OCI-LY1 (cell line): ENCODE measurements around the gene ZNF655.

Experiments
- H2AFZ ChIP-seq: fragments of 200-600 bp; sonication (generic), shearing (Covaris generic); 2 replicates; pipeline ENCODE4 v1.6.0; 2014; ENCODE audit warnings: antibody characterized with exemption, mild to moderate bottlenecking, low read length
- H3F3A ChIP-seq: fragments of 200-600 bp; sonication (generic), shearing (Covaris generic); 2 replicates; pipeline ENCODE4 v1.6.0; 2014; ENCODE audit warnings: mild to moderate bottlenecking, antibody characterized with exemption, low read length, moderate library complexity; ENCODE audit not compliant: insufficient read depth
- H3K27ac ChIP-seq: fragments of 200-600 bp; sonication (generic); 2 replicates; pipeline ENCODE4 v1.5.1; 2014; ENCODE audit warnings: low read length, mixed run types, mild to moderate bottlenecking, low read depth; ENCODE audit not compliant: poor library complexity, severe bottlenecking
- H3K27me3 ChIP-seq: fragments of 200-600 bp; sonication (generic); 2 replicates; pipeline ENCODE4 v1.6.0; 2014; ENCODE audit warnings: antibody characterized with exemption, mild to moderate bottlenecking, low read length, moderate library complexity; ENCODE audit not compliant: insufficient read depth
- H3K36me3 ChIP-seq: fragments of 200-600 bp; sonication (generic); 2 replicates; pipeline ENCODE4 v1.6.1; 2014; ENCODE audit warnings: mild to moderate bottlenecking, antibody characterized with exemption, low read length, moderate library complexity, mixed read lengths; ENCODE audit not compliant: insufficient read depth
- H3K4me1 ChIP-seq: fragments of 200-600 bp; sonication (generic); 2 replicates; pipeline ENCODE4 v1.5.1; 2014; ENCODE audit warnings: mild to moderate bottlenecking, low read length, moderate library complexity; ENCODE audit not compliant: insufficient read depth, severe bottlenecking
- H3K4me2 ChIP-seq: fragments of 200-600 bp; sonication (generic), shearing (Covaris generic); 2 replicates; pipeline ENCODE4 v1.6.1; 2014; ENCODE audit warnings: low read length
- H3K4me3 ChIP-seq: fragments of 200-600 bp; sonication (generic); 2 replicates; pipeline ENCODE4 v1.5.1; 2014; ENCODE audit warnings: low read length, low read depth, mild to moderate bottlenecking, mixed read lengths; ENCODE audit not compliant: poor library complexity, severe bottlenecking
- H3K79me2 ChIP-seq: fragments of 200-600 bp; shearing (Covaris generic); 2 replicates; pipeline ENCODE4 v1.6.1; 2016; ENCODE audit warnings: mixed run types, low read length, mixed read lengths; ENCODE audit not compliant: insufficient read depth
- H3K9ac ChIP-seq: fragments of 200-600 bp; sonication (generic), shearing (Covaris generic); 2 replicates; pipeline ENCODE4 v1.6.1; 2014; ENCODE audit warnings: mild to moderate bottlenecking, low read length, mixed read lengths
- H3K9me2 ChIP-seq: fragments of 200-600 bp; sonication (generic), shearing (Covaris generic); 2 replicates; pipeline ENCODE4 v1.6.1; 2014; ENCODE audit warnings: low read depth, mild to moderate bottlenecking, low read length, mixed read lengths
- H3K9me3 ChIP-seq: fragments of 200-600 bp; shearing (Covaris generic); 2 replicates; pipeline ENCODE4 v1.6.1; 2014; ENCODE audit warnings: low read length, mixed read lengths
- H4K20me1 ChIP-seq: fragments of 200-600 bp; sonication (generic), shearing (Covaris generic); 2 replicates; pipeline ENCODE4 v1.6.0; 2016; ENCODE audit warnings: mild to moderate bottlenecking, low read length; ENCODE audit not compliant: insufficient read depth
- EZH2 ChIP-seq: fragments of 200-600 bp; sonication (generic), shearing (Covaris generic); IDR thresholded peaks from 2 replicates; pipeline ENCODE4 v1.8.0; 2017; ENCODE audit warnings: borderline replicate concordance, mixed run types, mild to moderate bottlenecking, antibody characterized with exemption, low read length, moderate library complexity, mixed read lengths
- TF ChIP-seq, protein P1 (sequence below): fragments of 200-600 bp; sonication (generic), shearing (Covaris generic); IDR thresholded peaks from 2 replicates; pipeline ENCODE4 v1.5.1; 2017; ENCODE audit warnings: mild to moderate bottlenecking, antibody characterized with exemption, low read length, moderate library complexity, mixed read lengths

ZNF655 gene, protein sequence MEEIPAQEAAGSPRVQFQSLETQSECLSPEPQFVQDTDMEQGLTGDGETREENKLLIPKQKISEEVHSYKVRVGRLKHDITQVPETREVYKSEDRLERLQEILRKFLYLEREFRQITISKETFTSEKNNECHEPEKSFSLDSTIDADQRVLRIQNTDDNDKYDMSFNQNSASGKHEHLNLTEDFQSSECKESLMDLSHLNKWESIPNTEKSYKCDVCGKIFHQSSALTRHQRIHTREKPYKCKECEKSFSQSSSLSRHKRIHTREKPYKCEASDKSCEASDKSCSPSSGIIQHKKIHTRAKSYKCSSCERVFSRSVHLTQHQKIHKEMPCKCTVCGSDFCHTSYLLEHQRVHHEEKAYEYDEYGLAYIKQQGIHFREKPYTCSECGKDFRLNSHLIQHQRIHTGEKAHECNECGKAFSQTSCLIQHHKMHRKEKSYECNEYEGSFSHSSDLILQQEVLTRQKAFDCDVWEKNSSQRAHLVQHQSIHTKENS

DNA sequence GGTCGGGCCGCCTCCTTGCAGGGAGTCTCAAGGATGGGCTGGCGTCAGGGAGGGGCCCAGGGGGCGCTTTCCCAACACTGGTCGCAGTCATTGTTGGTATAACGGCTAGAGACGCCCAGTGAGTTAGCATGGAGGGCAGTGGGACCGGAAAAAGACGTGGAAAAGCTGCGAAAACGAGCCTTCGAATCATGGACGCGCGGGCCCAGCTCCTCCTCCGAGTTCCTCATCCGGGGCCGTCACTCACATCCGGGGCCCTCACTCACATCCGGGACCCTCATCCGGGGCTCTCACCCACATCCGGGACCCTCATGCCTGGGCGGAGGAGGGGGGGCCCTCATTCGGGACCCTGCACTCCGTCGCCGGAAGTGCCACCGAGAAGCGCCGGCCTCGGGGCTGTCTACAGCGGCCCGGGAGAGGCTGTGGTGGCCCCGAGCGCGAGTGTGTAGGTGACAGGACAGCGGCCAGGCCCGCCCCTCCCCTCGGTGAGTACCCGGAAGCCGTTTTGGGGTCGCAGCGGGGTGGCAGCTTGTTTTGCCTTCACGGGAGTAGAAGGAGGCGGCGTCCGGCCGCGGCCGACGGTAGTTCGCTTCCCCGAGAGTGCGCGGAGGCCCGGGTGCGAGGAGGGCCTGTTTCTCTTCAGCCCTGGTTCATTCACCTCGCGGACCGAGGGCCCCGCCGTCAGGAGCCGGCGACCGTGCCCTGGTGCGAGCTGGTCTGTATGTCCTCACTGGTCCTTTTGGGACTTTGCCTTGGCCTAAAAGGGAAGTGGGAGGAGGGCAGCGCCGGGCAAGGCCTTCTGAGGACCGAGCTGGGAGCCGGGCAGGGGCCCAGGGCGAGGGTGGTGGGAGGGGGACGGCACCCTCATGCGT is at the start of gene ZNF655:
Gene ZNF655, plus strand, starts transcription at position 337 of the 869 bp plus-strand sequence. CDS start 1,918 bp downstream, outside the sequence.
- H3K79me2 ChIP-seq: peaks cover 39% of the 10 kb centered on the region
- H3F3A ChIP-seq: no peaks in the 10 kb centered on the region
- no peaks in the 10 kb centered on the region for H4K20me1 ChIP-seq
- H3K27ac ChIP-seq: peak within 1 kb of the TSS; percentile 84
- H3K4me2 ChIP-seq: peak within 1 kb of the TSS; percentile 73
- peak within 1 kb of the TSS; percentile 76 for H3K4me3 ChIP-seq
- peak within 1 kb of the TSS; percentile 93 for H3K9ac ChIP-seq
- H2AFZ ChIP-seq: no peak within 1 kb of the TSS
- H3K9me2 ChIP-seq: no peaks in the 10 kb centered on the region
- no peaks in the 10 kb centered on the region for H3K27me3 ChIP-seq
- H3K36me3 ChIP-seq: peaks cover 68% of the 10 kb centered on the region
- peaks cover 22% of the 10 kb centered on the region for H3K4me1 ChIP-seq
- TF ChIP-seq EZH2: no peak
- TF ChIP-seq, protein P1, sequence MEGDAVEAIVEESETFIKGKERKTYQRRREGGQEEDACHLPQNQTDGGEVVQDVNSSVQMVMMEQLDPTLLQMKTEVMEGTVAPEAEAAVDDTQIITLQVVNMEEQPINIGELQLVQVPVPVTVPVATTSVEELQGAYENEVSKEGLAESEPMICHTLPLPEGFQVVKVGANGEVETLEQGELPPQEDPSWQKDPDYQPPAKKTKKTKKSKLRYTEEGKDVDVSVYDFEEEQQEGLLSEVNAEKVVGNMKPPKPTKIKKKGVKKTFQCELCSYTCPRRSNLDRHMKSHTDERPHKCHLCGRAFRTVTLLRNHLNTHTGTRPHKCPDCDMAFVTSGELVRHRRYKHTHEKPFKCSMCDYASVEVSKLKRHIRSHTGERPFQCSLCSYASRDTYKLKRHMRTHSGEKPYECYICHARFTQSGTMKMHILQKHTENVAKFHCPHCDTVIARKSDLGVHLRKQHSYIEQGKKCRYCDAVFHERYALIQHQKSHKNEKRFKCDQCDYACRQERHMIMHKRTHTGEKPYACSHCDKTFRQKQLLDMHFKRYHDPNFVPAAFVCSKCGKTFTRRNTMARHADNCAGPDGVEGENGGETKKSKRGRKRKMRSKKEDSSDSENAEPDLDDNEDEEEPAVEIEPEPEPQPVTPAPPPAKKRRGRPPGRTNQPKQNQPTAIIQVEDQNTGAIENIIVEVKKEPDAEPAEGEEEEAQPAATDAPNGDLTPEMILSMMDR: no peak
- no peaks in the 10 kb centered on the region for H3K9me3 ChIP-seq

DNA sequence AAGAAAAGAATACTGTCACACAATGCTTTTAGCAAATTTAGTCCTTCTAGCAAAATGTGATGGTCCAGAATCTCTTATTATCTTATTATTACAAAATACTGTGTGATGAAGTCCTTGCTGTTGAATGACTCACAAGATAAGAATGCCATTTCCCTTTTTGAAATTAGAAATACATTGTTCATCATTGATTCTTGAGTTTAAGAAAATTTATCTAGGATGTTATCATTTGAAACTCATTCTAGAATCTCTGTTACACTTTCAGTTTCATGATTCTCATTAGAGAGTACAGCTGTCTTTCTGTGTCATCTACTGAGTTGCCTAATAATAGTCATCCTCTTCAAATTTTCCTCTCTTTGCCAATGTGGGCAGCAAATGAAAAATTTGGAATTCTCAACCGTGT is 44.4 kb upstream of the ZNF655 start:
- Histone ChIP-seq H3K27me3 (no peaks in the 10 kb centered on the region), H3K4me1 (no peaks in the 10 kb centered on the region), H2AFZ (no peak overlapping the region), H3K9me2 (no peaks in the 10 kb centered on the region), H3K4me3 (no peak overlapping the region), H3K79me2 (no peaks in the 10 kb centered on the region), H3K4me2 (no peak overlapping the region), H3K27ac (no peak overlapping the region), H3K36me3 (peaks cover 47% of the 10 kb centered on the region), H4K20me1 (no peaks in the 10 kb centered on the region), H3K9me3 (no peaks in the 10 kb centered on the region), H3F3A (no peaks in the 10 kb centered on the region), H3K9ac (no peak overlapping the region)
- TF ChIP-seq EZH2: no peak
- TF ChIP-seq, protein P1: no peak

DNA sequence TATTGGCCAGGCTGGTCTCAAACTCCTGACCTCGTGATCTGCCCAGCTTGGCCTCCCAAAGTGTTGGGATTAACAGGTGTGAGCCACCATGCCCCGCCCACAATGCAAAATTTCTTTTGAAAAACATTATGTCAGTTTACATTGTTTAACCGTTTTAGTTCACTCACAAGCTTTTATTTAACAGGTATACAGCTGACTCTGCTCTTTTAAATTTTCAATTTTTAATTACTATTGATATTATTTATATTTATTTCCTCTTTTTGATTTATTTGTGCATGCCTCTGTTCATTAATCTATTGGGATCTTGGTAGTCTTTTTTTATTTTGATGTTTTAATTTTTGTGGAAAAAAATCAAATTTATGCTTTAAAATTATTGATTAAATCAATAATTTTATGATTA is 37.0 kb upstream of the ZNF655 start:
- Histone ChIP-seq H3K4me3 (no peak overlapping the region), H3K27me3 (no peaks in the 10 kb centered on the region), H3F3A (no peaks in the 10 kb centered on the region), H3K9me2 (no peaks in the 10 kb centered on the region), H3K9me3 (no peaks in the 10 kb centered on the region), H4K20me1 (no peaks in the 10 kb centered on the region), H3K9ac (no peak overlapping the region), H3K4me1 (no peaks in the 10 kb centered on the region), H3K27ac (no peak overlapping the region), H3K4me2 (no peak overlapping the region), H3K79me2 (no peaks in the 10 kb centered on the region), H2AFZ (no peak overlapping the region), H3K36me3 (peaks cover 53% of the 10 kb centered on the region)
- TF ChIP-seq EZH2: no peak
- TF ChIP-seq, protein P1: no peak
